ENCODE data around the gene KDM1B.
A peak's percentile ranks its signal among the peaks of the same experiment; 100 is the strongest.
"Not testable (repeated sequence)": the region's sequence is repeated elsewhere in the genome, so short reads cannot be mapped to it uniquely, and the experiment has no call there.

The KDM1B gene

GRCh38 chr6:18155150-18155863 is at the start of gene KDM1B:
TSS of gene KDM1B (plus strand) at chr6:18155422. CDS start at chr6:18159896, 4,474 bp downstream.
- DNase-seq = peak; percentile 99

DNA sequence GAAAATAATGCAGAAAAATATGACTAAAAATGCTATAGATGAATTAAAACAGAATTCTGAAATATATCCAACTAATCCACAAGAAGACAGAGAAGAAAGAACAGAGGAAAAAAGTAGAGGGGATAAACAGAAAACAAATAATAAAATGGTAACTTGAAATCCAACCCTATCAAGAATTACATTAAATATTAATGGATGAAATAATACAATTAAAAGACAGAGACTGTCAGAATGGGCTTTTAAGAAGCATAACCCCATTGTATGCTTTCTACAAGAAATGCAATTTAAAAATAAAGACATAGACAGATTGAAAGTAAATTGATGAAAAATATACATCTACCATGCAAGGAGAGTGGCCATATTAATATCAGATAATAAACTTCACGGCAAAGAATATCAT is 48.2 kb upstream of the KDM1B start:
- no peak for DNase-seq

GRCh38 chr6:18110162-18110561 is 45.1 kb upstream of the KDM1B start:
- DNase-seq = no peak

DNA sequence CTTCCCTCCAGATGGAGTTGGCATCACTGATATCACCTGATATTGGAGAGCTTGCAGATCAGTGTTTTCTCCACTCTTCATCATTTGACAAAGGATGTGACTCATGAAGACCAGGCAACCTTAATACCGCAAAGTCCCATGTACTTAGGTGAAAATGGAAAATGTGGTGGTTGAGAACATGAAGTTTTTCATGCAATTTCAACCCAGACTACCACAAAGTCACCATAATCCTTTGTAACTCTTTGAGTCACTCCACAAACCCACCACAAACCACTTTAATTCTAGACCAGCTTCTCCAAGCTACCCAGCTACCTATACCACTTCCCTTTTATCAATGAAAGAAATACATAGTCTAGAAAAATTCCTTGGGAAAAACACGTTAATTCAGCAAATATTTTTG is 39.9 kb upstream of the KDM1B start:
- DNase-seq = no peak

DNA sequence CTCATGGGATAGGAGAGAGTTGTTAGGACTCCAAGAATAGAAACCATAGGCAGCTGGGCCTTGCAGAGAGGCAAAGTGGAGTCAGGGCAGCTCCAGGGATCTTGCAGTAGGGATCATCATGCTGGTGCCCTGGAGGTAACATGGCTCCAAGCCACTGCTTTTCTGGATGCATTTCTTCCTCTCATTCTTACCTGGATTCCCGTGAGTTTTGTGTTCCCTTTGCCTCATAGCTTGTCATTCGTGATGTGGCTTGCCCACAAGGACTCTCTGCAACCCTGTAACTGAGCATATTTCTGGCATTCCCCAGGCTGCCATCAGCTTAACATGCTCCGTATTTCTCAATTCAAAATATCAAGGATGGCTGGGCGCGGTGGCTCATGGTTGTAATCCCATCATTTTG is 38.1 kb upstream of the KDM1B start:
- no peak for DNase-seq

- peak; percentile 64 for DNase-seq
Observed at GRCh38 chr6:18118330-18118729, 36.9 kb upstream of the KDM1B start.

- no peak for DNase-seq
Observed at GRCh38 chr6:18119236-18119635, 36.0 kb upstream of the KDM1B start.

- DNase-seq = peak; percentile 22
Observed at GRCh38 chr6:18121580-18122127, 33.6 kb upstream of the KDM1B start.

- peak; percentile 96 for DNase-seq
Observed at GRCh38 chr6:18122128-18123093, 32.8 kb upstream of the KDM1B start, which contains the start of gene NHLRC1. TSS of gene NHLRC1 (minus strand) at chr6:18122677. CDS start at chr6:18122606, 71 bp downstream.

GRCh38 chr6:18126121-18126520 is 29.1 kb upstream of the KDM1B start:
- DNase-seq = no peak

DNA sequence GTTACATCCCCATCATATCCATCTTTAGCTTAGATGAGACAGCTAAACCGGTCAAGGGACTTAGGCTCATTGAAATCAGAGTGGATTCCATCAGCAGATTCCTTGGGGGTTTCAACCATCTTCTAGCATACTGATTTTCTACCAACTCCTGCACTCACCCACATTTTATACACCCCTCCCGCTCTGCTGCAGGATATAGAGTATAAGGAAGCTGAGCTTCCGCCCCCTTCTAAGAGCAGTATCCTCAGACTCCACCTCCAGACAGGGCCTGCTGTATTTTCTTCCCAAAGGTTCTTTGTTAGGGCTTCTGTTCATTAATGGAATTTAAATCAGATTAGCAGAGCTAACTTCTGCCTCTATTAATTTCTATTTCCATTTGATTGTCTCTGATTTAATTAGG is 22.9 kb upstream of the KDM1B start:
- DNase-seq = no peak

- DNase-seq = no peak
Observed at GRCh38 chr6:18135171-18135570, 20.1 kb upstream of the KDM1B start.

DNA sequence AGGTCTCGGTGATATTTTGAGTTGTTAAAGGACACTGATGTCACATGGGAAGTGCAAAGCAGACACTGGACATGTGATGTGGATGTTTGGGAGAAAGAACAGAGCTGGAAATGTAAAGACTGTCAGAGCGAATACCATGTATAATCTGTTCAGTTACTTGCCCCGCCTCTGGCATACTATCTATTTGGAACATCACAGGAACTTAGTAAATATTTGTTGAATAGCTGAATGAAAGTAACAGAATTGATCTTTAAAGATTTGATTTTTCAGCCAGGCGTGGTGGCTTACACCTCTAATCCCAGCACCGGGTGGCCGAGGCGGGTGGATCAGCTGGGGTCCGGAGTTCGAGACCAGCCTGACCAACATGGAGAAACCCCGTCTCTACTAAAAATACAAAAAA is 19.0 kb upstream of the KDM1B start:
- DNase-seq = no peak

DNA sequence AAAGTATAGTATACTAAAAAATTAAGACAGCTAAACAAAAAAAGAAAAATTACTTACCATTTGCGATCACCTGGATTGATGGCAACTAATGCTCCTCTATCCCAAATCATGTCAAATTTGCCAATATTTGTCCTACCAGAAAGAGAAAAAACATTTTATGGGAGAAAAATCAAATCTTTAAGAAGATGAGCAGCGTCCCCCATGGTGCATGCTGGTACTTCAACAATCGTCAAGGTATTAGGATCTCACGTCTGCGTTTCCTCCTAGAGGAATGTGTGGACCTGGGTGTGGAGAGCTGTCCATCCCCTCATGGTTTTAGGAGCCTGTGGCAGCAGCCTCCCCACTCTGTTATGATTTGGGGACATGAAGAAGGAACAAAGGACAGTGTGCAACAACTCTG is 16.3 kb upstream of the KDM1B start:
- DNase-seq = no peak

GRCh38 chr6:18139935-18140621 is 15.1 kb upstream of the KDM1B start:
- no peak for DNase-seq

- peak; percentile 97 for DNase-seq
Observed at GRCh38 chr6:18141805-18142590, 13.2 kb upstream of the KDM1B start.

- no peak for DNase-seq
Observed at GRCh38 chr6:18142591-18142861, 12.7 kb upstream of the KDM1B start.

GRCh38 chr6:18147160-18147559 is 8.1 kb upstream of the KDM1B start:
- no peak for DNase-seq

GRCh38 chr6:18147616-18148015 is 7.6 kb upstream of the KDM1B start:
- no peak for DNase-seq

- DNase-seq = peak; percentile 36
Observed at GRCh38 chr6:18148304-18149025, 6.8 kb upstream of the KDM1B start.

GRCh38 chr6:18151391-18151790 is 3.8 kb upstream of the KDM1B start:
- DNase-seq = not testable (repeated sequence)

- no peak for DNase-seq
Observed at GRCh38 chr6:18151801-18152200, 3.4 kb upstream of the KDM1B start.
